Transverse colon (tissue), 4 donors: ENCODE measurements around the gene TRIOBP.

Experiments
- CTCF ChIP-seq, 5 experiments: fragments of 200-600 bp in 3 of 5; fragments of 450-650 bp in 2 of 5; sonication (generic) in 3 of 5; IDR thresholded peaks; 1 replicate in 2 of 5; 2 replicates in 3 of 5; pipeline ENCODE4 v1.5.1; 2016 to 2017; ENCODE audit warnings: antibody characterized with exemption in 5 of 5, inconsistent platforms in 3 of 5, mild to moderate bottlenecking in 2 of 5, moderate library complexity in 1 of 5
- EP300 ChIP-seq: sonication (generic); formaldehyde crosslinking; IDR thresholded peaks from one replicate; pipeline ENCODE4 v1.6.1; 2017; ENCODE audit warnings: antibody characterized with exemption, low read depth
- POLR2A ChIP-seq: fragments of 450-650 bp; IDR thresholded peaks from one replicate; pipeline ENCODE4 v1.6.1; 2016; ENCODE audit warnings: antibody characterized with exemption, mild to moderate bottlenecking, moderate library complexity
- POLR2AphosphoS5 ChIP-seq, 3 donors: sonication (generic); formaldehyde crosslinking; IDR thresholded peaks; one replicate each; pipeline ENCODE4 v1.6.1; 2016; ENCODE audit warnings: antibody characterized with exemption in 3 of 3

GRCh38 chr22:37763652-37764051 is 66.8 kb downstream of the TRIOBP start:
- no peak for TF ChIP-seq CTCF (IDR thresholded peaks at IDR 0.05)
- TF ChIP-seq POLR2A = no peak
- no peak for TF ChIP-seq EP300
- no peak for TF ChIP-seq POLR2AphosphoS5 (IDR thresholded peaks at IDR 0.05)
